GM12892 (cell line): ENCODE results near the gene BANP.
"Not testable (repeated sequence)": the region's sequence is repeated elsewhere in the genome, so short reads cannot be mapped to it uniquely, and the experiment has no call there.

ENCODE experiments used
- POLR2A ChIP-seq: IDR thresholded peaks from 2 replicates; pipeline ENCODE4 v1.6.1; 2011; ENCODE audit warnings: low read depth, low read length, control low read depth
- POLR2AphosphoS5 ChIP-seq: IDR thresholded peaks from 2 replicates; pipeline ENCODE4 v1.6.1; 2011; ENCODE audit warnings: low read depth, low read length, control low read depth
- TAF1 ChIP-seq: IDR thresholded peaks from 2 replicates; pipeline ENCODE4 v1.6.1; 2011; ENCODE audit warnings: low read depth, mild to moderate bottlenecking, control low read depth, low read length, borderline replicate concordance

DNA sequence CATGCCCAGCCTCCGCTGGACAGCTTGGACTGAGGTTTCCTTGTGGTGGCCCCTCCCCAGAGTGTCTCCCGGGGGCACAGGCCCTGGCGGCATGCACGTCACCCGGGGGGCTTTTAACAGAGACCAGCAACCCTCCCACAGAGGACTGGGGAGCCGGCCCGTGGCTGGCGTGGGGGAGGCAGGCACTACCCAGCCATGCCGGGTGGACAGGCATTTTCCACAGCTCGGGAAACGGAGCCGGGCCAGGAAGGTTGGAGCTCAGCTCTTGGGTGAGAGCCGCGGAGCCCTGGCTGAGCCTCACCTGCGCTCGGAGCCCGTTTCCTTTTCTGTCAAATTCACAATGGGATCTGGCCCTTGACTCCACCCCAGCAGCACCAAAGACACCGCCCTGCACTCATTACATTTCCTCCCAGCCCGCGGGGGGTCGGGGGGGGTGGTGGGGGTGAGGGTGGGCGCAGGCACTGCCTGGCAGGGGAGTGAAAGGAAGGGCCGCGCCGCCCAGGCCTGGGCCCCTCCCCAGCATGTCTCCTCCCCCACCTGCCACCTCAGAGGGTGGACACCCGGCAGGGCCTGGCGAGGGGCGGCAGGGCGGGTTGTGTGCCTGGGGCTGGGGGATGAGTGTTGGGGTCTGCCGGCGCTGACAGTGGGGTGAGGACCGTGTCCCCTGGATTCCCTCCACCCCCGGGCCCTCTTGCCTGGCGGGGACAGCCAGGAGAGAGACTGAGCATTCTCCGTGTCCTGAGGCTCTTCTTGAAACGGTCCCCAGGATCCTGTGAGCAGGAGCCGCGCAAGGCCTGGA is 139.3 kb downstream of the BANP start:
- TF ChIP-seq TAF1, POLR2A, POLR2AphosphoS5: not testable (repeated sequence)
